Amniotic stem cell (primary cell): ENCODE data around the gene KLF7.

ENCODE experiments used
- DNase-seq: peaks from one replicate; lab custom pipeline; 2025; lab: John Stamatoyannopoulos, UW

The KLF7 gene

DNA sequence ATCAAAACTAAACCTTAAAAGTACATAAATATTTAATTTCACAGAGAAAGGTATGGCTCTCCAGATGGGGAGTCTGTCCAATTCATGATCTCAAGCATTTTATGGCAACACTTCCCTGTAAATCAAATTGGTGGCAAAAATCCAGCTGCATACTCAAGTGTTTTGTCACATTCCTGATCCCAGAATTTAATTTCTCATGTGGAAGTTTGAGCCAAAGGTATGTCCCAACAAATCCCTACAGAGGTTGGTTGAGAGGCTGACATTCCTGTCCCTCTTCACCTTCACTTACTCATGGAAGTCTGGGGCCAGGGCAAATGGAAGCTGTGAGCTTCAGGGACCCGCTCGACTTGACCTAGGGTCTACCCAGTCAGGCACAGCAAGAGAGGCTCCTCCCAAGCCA lies 17.7 kb downstream of the KLF7 start:
- no peak for DNase-seq

DNA sequence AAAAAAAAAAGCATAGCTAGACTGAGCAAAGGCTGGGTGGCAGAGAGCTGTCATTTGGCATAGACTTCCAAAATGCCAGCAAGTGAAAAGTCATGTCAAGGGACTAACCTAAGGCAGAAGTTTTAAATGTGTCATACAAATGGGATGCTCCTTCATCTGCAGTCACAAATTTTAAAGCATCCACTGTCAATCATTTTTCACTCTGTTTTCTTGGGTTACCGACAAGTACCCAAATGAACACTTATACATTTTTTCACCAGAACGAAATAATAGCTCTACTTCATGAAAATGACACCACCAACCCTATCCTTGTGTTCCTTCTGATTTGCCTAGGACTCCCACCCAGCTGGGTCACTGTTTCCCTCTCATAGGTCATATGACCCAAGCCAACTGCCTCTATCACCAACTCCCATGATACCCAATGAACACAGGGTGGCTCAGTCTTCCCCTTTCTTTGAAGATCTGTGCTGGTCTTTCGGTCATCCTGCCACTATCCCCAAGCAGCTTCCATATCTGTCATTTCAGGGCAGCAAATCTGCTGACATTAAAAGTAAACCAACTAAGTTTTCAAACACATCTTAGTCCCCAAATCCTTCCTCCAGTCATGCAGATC lies 21.5 kb downstream of the KLF7 start:
- DNase-seq: no peak

DNA sequence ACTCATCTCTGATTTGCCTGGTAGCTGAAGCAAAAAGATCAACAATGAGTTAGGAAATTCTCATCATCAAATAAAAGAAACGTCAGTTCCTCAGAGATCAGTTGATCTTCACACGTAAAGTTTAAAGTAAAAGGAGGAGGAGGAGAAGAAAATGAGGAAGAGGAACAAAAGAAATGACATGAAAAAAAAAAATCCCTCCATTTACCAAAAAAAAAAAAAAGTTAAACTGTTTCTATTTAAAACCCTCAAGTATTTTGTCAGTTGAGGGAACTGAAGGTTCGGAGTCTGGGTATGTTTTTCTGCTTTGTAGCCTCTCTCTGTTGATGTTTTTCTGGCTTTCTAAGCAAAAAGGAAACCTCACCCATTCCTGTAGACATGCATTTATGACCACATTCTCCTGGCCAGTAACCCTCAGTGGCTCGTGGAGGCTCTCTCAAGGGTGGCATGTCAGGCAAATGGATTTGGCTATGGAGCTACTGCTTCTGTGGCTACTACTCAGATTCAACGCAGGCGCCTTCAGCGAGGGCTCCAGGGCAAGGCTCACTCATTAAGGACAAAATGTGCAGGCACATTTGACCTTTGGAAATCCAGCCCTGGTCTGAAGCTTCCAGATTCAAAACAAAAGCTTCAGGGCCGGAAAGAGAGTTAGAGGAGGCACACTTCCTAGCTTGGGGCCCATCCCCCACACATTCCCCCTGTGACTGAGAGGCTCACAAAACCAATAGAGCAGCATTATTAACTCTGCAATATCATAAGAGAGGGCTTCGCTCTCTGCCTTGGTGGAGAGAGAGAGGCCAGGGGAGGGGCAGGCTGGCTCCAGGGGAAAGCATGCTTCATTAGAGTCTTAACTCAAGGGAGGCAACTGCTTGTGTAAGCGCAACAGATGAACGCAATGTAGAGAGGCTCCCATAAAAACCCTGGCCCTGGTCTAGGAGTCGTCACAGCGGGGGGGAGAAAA lies 22.3 kb downstream of the KLF7 start:
- no peak for DNase-seq

DNA sequence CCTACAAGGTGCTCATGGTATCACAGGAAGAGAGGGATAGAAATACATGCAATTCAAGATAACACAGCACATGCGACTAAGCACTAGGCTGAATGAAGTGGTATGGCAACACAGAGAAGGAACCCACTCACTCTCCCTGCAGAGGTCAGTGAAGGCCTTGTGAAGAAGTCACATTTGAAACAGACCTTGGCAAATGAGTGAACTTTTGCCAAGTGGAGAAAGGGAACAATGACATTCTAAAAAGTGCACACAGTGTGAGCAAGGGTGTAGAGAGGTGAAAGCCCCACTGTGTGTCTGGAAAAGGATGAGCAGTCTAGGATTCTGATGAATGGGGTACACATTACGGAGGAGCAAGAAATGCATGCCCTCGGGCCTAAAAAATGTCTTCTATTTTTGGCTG lies 23.3 kb downstream of the KLF7 start:
- no peak for DNase-seq

DNA sequence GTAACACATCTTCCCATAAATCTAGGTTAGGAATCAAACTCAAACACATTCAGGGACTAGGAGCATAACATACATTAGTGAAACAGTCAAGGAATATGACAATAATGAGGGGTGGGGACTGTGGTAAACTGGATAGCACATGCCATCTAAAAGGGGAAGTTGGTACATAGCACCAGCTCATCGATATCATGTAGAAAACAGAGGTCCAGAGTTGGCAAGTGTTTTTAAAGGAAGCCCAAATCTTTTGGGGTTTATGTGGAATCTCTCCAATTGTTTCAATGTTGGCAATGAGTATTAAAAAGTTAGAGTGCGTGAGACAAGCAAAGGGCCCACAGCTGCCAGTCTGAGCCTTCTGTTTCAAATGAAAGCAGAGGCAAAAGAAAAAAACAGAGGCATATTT lies 24.4 kb downstream of the KLF7 start:
- DNase-seq: no peak

DNA sequence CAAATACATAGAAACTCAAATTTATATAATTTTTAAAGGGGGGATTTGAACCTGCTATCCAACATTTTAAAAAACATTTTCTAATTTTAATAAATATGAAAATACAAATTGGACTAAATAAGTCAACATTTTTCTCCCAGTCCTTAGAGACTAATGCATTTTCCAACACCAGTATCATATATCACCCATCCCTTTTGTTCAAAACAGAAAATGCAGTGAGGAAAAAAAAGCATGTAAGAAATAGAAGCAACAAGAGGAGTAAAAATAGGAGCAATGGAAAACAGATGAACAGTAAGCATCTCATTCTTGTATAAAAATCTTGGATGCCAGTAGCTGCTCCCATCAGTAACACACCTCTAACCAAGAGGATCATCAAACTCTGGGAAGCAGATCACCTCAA lies 25.5 kb downstream of the KLF7 start:
- DNase-seq: no peak

DNA sequence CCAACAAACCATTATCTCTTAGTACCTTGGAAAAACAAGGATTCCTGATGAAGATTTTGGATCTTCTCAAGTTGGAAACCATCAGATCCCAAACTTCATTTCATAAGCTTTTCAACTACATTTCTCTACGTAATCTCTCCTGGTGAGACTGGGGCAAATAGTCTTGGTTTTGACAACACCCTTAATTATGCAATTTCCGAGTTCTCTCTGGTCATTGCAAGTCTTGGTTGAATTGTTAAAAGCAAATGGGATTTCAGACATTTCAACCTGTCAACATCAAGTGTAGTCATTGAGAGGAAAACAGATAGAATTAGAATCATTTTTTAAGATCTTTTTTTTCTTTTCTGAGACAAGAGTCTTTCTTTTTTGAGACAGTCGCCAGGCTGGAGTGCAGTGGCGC lies 26.2 kb downstream of the KLF7 start:
- DNase-seq: no peak

DNA sequence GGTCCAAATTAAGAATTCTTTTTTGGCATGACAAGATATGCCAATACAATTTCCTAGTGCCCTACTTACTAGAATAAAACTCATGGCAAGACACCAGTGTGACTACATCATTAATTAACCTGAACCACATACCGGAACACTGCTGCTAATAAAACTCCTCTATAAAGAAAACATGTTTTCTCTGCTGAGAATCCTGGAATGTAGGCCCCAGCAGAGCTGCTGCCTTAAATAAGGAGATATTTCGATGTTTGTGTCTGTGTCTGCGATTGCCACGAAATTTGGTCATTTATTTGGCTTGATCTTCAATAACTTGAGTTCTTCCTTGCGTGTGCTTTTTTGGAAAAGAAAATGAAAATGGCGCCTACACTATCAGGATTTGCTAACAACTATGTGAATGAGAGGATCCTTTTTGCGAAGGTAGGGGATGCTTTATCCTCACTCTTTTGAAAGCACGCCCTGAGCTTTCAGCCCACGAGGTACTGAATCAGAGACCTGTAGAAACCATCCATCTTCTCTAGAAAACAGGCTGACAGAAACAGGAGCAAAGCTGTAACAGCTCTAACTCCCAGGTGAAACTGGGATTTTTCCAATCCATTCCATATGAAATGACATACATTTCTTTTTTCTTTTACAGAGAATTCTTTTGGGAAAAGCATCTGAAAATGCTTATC lies 27.0 kb downstream of the KLF7 start:
- DNase-seq: no peak

DNA sequence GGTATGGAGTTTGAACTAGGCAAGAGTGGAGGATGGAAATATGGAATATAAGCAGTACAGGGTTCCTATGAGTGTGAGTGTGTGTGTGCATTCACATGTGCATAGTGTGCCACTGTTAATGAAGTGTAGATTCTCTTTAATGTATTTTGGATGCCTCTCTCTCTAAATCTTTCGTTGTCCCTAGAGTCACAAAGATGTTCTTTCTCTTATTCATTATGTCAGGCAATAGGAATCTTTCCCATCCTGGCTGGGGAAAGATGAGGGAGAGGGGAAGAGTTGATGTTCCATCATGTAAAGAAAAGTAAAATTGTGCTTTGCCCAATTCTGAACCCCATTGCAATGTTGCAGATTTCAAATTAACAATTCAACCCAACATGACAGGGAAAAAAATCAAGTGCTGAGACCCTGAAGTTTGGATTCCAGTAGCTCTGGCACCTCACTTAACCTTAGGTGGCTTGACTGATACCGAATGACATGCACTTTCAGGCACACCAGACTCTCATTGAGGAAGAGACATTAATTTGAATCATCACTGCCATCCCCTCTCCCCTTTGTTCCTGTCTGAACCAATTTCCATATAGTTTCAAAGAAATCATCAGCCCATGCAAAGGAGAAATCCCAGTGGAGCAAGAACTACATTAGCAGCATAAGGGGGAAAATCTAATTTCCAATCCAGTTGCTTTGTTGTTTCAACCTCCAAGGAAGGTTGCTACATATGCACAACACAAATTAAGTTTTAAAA lies 28.0 kb downstream of the KLF7 start:
- no peak for DNase-seq

DNA sequence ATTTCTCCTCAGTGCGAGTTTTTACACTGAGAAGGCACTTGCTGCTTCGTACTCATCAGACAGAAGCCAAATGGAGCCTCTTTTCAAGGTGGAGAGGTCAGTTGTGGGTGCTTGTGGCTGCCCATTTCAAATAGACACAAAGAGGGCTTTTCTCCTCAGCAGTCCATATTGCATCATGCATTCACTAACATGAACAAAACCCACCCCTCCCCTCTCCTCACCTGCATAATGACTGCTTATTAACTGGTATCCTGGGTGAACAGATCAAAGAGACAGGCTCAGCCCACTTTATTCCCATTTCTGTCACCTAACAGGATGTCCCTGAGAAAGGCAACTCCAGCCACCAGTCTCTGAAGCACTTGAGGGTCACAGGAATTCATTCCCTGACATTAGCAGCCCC lies 28.9 kb downstream of the KLF7 start:
- no peak for DNase-seq

DNA sequence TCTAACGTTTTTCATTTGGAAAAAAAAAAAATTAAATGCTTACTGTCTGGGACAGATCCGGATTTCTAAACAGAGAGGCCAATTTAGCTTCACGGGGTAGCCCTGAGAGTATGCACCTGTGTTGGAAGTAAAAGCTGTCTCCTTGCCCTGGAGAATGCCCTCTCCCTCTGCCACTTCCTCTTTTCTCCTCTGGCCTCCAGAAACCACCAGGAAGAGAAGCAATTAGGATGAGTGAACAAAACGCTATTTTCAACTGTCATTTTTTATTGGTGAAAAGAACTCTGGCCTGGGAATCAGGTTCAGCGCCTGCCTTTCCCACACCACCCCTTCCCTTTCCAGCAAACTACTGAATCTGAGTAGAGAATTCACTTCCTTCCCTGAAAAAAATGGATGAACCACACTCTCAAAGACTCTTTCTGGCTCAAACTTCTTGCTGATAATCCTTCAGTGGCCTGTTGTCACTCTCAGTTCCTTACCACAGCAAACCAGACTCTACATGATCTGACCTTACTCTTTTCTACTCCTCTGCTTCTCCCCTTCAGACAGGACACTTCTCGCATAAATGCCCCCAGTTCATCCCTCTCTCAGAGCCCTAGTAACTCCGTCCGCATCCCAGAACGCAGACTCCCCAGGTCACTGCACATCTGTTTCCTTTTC lies 29.8 kb downstream of the KLF7 start:
- no peak for DNase-seq

DNA sequence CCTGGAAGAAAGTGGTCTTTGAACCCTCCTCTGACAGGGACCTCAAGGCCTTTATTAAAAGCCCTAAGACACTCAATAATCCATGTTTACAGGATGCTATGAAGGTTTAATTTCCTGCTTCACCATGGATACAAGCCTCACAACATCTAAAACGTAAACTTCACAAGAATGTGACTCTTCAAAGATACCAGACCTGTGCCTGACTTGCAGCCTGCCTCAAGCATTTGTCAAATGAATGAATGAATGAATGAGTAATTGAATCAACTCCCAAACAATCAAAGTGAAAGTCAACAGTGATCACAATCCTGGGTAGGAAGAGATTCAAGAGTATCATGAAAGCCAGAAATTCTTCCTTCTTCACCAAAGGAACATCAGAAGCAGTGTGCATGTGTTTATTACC lies 30.4 kb downstream of the KLF7 start:
- no peak for DNase-seq

DNA sequence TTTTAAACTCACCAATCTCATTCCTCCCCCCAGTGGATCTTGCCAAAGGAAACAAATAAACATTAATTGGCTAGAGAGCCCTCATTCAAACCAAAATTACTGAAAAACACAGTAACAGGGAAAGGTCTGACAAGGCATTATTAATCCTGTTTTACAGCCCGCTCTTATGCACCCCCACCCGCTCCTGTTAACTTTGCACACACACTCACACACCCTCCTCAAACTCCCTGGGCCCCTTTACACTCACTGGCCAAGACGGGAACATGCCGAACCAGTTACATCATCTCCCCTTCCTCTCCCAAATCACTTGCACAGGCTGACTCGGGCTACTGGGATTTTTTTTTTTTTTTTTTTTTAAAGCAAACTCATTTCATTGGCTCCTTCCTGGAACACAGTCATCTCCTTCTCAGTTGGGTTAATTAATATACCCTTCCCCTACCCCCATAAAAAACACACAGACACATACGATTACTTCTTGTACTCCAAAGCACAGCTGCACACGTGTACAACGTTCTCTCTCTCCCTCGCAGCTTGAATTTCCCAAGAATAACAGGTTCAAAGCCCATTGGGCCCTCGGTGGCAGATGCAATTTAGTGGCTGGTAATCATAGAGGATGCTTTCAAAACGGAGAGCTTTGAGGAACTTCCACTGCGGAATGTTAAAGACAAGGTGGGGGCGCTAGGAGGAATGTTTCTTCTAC lies 31.8 kb downstream of the KLF7 start:
- no peak for DNase-seq

DNA sequence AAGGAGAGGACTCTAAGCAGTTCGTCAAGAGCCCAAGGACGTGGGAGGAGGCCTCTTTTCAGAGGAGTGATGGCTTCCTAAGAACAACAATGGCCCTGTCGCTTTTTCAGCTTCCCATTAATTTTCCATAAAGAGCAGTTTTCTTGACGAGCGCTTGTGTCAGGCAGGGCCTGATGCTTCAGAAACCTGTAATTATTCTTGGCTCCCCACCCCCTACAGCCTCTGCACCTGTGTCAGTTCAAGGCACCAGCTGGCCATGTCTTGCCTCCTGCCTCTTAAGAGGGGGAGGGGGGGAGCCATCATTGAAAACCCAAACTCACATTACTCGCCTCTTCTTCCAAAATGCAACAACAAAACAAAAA lies 32.3 kb downstream of the KLF7 start:
- no peak for DNase-seq

DNA sequence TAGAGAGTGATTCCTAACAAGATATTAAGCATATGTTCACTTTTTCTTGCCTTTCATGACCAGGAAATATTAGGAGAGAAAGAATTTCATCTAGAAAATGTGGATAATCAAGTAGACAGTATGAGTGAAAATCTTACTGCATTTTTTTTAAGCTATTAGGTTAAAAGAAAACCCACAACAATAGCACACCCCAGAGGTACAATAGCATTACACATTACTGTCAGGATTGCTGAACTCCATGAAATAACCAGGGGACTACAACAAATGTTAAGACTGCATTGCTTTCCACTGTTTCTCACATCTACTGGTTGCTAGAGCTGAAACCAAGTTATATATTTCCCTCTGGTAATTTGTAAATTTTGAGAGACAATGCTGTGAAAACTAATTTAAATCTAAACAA lies 33.7 kb downstream of the KLF7 start:
- DNase-seq: no peak

DNA sequence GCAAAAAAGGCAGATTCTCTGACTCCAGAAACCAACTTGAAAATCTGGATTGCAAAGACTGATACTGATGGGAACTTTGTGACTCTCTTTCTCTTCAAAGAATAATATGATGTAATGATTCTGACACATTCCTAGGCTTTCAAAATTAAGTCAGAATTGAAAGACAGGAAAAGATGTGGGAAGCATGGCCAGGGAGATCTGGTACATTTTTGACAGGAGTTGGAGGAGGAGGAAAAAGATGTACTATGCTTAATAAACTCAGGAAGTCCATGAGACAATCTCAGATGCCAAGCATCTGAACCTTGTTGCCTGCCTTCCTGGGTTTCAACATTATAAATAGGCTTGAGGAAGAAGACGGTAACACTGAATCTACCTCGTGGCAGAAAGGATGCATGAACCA lies 34.2 kb downstream of the KLF7 start:
- no peak for DNase-seq

DNA sequence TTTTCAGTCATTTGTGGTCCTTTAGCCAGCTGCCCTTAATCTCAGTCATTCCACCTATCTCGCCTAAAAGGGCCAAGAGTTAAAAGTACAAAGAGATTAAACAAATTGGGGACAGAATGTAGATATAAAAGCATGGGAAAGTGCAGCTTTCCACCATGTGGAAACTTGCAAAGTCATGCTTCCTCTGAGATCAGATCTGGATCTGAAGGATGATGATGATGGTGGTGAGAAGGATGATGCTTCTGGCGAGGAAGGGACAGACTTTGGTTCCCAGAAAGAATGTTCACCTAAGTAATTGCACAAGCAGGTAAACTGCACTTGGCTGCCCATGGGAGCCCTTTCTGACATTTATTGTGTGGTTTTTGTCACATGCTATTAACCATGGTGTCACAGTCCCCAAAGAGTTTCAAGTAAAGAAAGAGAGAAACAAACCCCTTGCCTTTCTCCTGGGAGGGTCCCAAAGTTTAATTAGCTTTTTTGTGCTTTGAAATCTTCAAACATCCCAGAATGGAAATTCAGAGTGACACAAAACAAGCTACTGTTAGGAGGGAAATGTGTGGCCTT lies 34.7 kb downstream of the KLF7 start:
- no peak for DNase-seq

DNA sequence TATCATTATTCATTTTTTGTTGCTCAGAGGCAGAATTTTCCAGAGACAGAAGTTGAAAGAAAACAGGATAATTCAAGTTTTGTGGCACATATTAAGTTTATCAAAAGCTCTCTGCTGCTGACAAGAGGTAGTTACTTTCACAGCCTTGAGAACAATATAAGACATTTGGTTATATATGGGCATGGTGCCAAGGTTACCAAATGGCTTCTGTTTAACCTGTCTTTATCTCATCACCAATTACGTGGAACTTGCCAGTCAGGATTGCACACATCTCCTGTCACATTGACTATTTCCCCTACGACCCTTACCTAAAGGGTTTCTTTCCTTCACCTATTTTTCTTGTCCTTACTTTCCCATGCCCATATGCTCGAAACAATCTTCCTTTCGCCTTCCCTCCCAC lies 35.9 kb downstream of the KLF7 start:
- no peak for DNase-seq

DNA sequence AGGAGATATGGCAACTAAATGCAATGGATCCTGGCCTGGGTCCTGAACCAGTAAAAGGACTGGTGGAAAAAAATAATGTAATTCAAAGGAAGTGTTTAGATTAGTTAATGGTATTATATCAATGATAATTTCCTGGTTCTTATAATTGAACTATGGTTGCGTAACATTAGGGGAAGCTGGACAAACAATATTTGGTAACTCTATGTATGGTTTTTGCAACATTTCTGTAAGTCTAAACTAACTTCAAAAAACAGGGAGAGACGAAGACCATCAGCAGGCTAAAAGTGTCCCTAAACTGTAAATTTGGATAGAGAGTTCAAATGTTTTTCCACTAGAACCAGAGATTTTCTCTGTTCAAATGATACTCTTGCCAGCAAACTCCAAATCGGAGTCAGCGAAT lies 36.9 kb downstream of the KLF7 start:
- no peak for DNase-seq

DNA sequence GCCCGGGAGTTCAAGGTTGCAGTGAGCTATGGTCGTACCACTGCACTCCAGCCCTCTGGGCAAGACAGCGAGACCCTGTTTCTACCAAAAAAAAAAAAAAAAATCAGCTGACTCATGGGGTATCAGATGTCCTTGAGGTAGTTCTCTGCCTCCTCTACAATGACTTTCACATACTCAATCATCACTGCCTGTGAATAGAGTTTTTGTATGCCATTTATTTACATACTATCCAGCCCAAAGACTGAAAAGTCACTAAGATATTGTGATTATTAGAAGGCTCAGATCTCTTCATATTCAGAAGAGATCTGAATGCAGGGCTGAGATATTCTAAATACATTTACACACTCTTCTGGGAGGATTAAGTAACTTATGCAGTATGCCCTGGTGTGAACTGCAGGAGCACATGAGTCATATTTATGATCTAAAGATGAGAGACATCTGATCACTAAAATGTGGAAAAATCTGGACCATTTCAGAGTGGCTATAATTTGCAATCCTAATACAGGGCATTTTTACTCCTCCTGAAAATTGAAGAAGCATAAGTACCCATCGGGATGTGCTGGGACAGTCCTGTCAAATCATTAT lies 38.9 kb downstream of the KLF7 start:
- DNase-seq: no peak
